EL (cell line): ENCODE results near the gene PHIP.
A peak's percentile ranks its signal among the peaks of the same experiment; 100 is the strongest.

Experiments
- DNase-seq: peaks from one replicate; pipeline ENCODE4 v3.0.0-alpha.2; 2016

The PHIP gene

DNA sequence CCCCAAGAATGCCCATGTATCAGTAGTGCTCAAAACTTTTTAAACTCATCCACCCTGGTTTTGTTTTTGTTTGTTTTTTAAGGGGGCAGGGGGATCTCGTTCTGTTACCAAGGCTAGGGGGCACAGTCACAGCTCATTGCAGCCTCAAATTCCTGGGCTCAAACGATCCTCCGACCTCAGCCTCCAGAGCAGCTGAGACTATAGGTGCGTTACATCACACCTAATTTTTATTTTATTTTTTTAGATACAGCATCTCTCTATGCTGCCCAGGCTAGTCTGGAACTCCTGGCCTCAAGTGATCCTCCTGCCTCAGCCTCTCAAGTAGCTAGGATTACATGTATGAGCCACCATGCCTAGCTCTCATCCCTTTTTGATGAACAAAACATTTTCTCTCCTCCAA is 11.2 kb downstream of the PHIP start:
- no peak for DNase-seq

- DNase-seq, result peak; percentile 2
Observed at GRCh38 chr6:79066330-79066729, 11.7 kb downstream of the PHIP start.

GRCh38 chr6:79065232-79065631 is 12.8 kb downstream of the PHIP start:
- DNase-seq, result no peak

- DNase-seq, result no peak
Observed at GRCh38 chr6:79064635-79065034, 13.4 kb downstream of the PHIP start.

DNA sequence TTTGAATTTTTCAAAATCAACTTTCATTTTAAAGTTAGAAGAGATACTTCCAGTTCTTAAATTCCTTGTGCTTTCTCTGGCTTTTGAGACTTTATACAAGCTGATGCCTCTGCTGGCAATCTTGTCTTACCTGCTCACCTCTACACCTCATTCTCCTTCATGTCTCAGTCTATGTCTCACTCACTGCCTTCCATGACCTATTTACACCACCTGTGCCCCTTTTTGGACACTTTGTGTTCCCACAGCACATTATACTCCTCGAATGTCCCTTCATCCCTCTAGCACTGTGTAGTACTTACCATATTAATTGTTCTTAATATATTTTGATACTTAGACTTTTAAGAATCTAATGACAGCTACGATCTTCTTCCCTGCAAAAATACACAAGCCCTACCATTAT is 15.3 kb downstream of the PHIP start:
- no peak for DNase-seq

- no peak for DNase-seq
Observed at GRCh38 chr6:79057746-79058145, 20.3 kb downstream of the PHIP start.

DNA sequence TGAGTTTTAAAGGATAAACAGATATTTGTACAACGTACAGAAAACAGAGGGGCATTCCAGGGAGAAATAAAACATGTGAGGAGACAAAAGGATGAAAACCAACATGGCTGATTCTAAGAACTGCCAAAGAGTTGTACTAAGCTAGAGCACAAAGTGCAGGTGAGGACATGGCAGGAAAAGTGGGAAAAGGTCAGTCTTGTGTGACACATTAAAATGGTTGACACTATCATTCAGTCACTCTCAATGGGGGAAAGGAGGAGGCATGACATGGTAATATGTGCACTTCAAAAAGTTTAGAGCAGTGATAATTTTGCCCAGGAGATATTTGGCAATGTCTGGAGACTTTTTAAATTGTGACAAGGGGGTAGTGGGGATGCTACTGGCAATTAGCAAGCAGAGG is 21.8 kb downstream of the PHIP start:
- no peak for DNase-seq

DNA sequence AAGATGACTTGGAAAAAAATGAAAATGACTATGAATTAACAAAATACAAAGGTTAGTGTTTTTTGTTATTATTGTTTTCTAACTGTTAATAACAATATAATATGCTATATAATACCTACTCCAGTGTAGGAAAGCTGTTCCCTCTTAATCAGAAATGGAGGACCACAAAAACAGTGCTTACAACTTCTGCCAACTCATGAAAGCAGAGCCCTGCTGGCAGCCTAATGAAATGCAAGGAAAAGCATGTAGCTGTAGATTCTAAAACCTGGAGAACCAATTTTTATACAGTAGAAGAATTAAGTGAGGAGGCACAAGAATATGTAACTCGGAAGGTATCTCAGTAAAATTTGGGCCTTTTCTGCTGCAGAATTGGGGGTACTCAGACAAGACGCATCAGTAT is 29.4 kb downstream of the PHIP start:
- peak; percentile 32 for DNase-seq

- DNase-seq, result no peak
Observed at GRCh38 chr6:79047072-79047471, 31.0 kb downstream of the PHIP start.

DNA sequence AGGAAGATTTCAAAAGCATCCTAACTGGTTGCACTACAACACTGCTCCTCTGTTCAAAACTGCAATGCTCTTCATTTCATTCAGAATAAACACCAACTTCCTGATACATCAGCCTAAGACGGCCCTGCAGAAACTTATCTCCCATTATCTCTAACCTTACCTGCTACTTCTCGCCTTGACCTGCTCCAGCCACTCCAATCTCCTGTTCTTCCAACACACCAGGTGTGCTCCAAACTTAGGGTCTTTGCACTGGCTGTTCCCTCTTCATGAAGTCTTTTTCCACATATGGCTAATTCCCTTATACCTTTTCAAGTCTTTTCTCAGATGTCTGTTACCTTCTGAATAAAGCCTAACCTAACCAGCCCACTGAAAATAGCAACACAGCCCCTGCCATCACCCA is 32.1 kb downstream of the PHIP start:
- no peak for DNase-seq

GRCh38 chr6:79042799-79043126 is 35.3 kb downstream of the PHIP start:
- no peak for DNase-seq

DNA sequence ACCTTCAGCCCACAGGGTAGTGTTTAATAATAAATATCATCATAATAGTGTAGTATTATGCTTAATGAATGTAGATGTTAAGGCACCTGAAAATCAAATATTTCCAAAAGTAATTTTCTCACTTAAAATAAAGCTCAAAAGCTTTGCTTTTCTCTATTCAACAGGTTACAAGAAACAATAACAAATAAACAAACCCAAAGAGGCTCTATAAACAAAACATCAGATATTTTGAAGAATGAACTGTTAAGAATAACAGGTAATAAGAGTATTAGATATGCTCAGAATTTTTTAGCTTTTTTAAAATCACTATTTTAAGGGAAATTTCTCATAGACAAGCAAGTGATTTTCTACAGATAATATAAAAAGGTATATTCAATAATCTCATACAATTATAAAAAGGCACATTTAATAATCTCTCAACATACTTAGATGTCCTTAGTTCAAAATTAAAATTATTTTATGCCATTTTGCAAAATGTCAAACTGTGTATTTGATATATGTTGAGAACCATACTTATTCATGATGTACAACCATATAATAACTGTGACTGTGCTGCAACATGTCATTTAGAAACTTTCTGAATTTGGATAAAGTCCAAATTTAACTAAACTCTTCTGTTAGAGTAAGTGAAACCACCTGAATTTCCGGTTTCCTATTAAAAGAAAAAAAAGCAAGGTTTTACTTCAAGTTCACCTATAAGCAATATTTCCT is 35.8 kb downstream of the PHIP start:
- DNase-seq, result no peak

DNA sequence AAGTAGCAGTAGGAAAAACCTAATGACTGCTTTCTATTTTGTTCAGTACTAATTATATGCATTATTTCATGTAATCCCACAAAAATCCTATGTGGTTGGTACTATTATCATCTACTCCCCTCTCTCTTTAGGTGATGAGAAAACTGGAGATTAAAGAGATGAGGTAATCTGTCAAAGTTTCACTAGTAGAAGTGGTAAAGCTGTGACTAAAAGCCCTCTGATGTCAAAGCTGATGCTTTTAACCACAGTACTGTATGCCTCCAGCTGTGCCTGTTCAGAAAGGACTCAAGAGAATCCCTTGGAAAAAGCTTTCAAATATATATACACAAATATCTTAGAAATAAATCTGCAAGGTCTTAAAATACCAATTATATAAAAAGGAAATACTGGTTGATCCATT is 38.0 kb downstream of the PHIP start:
- DNase-seq, result peak; percentile 8

- no peak for DNase-seq
Observed at GRCh38 chr6:79038061-79038460, 40.0 kb downstream of the PHIP start.

GRCh38 chr6:79034865-79035264 is 43.2 kb downstream of the PHIP start:
- DNase-seq, result peak; percentile 13

DNA sequence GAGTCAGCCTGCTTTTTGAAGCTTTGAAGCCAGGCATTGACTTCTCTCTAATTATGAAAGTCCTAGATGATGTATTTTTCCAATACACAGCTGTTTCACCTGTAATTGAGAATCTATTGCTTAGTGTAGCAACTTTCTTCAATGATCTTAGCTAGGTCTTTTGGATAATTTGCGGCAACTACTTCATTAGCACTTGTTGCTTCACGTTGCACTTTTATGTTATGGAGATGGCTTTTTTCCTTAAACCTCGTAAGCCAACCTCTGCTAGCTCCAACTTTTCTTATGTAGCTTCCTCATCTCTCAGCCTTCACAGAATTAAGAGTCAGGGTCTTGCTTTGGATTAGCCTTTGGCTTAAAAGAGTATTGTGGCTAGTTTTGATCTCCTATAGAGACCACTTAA is 44.8 kb downstream of the PHIP start:
- no peak for DNase-seq

- peak; percentile 70 for DNase-seq
Observed at GRCh38 chr6:79031821-79032590, 46.0 kb downstream of the PHIP start.

DNA sequence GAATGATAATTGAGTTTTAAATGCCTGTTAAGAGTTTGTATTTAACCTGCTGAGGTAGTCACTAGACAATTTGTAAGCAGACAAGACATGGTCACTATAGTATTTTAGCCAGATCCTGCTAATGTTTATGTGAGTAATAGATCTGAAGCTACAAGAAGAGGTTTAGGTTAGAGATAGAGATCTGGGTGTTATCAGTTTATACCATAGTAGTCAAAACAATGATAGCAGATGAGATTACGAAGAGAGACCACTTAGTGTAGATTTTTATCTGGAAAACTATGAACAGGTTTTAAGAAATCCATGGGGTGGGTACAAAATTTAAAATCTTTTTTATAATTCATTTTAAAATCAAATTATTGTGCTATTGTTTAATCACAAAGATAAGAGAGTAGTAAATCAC is 47.5 kb downstream of the PHIP start:
- DNase-seq, result no peak

DNA sequence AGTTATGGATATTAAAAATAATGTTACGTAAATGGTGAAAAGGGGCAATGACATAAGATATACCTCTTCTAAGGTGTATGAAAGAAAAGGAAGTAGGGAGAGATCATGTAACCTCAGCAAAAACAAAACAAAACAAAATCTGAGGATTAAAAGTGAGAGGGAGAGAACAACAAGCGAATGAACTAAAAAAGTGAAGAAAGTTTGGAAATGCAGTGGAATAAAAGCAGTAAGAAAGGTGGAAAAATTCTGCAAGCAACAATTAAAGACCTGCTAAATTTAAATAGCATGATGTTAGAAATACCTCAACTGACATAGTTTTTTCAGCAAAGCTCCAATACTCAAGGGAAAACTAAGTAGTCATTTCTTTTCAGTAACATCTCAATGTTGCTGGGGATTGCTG is 48.0 kb downstream of the PHIP start:
- DNase-seq, result no peak

DNA sequence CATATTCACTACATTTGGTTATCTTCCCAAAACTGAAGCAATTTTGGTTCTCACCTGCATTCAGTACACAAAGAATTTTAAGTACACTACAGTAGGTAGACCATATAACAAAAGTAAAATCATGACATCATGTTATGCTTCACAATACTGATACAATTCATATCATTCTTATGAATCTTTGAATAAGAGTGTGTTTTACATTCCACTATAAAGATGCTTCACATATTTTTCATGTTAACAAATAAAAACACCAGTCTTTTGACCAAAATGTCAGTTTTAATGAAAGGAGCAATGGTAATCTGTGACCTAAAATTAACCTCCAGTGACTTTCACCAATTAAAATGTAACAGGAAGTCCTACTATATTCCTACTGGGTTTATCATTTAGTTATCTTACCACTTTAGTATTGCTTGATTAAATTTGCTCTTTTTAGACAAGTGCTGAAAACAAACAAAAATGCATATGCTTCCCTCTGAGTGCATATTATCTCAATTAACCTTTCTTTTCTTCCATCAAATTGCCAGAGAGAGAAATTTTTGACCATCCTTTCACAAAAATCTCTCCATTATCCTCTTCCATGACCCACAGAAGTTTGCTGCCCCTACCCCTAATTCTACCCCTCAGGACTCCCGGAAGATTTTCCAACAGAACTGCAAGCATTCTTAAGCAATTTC is 49.3 kb downstream of the PHIP start:
- DNase-seq, result peak; percentile 72

DNA sequence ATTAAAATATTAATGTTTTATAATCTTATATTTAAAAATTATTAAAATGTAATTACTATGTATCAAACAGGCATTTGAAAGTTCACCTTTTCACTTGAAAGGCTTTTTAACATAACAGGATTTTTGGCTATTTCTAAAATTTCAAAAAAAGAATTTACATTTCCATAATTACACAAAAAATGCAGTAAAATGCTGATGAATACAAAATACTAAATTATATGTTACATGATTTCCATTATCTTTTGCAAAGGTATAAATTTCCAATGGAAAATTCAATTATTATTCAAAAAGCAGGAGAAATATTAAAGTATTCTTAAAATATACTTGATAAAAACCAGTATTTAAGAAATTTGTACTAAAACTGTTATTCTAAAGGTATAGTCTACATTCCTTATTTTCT is 66.1 kb downstream of the PHIP start:
- no peak for DNase-seq

GRCh38 chr6:79010422-79010821 is 67.6 kb downstream of the PHIP start:
- no peak for DNase-seq

GRCh38 chr6:79009819-79010218 is 68.2 kb downstream of the PHIP start:
- no peak for DNase-seq

DNA sequence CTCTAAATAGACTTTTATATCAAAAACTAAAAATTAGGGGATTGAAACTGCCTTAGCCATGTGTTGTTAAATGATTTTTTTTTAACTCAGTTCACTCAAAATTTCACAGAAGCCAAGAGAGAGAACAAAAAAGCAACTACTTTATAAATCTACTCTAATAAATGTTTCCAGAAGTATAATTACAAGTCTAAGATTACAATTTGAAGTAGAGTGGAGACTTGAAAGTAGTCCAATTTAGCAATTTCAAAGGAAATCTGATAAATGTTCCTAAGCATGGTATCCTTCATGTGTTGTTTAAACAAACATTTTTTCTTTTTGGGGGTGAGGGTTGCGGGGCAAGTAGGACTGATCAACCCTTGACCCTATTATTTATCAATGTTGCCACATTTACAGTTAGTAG is 72.6 kb downstream of the PHIP start:
- no peak for DNase-seq
